Measurements from ENCODE around the gene DISP2.

The DISP2 gene

DNA sequence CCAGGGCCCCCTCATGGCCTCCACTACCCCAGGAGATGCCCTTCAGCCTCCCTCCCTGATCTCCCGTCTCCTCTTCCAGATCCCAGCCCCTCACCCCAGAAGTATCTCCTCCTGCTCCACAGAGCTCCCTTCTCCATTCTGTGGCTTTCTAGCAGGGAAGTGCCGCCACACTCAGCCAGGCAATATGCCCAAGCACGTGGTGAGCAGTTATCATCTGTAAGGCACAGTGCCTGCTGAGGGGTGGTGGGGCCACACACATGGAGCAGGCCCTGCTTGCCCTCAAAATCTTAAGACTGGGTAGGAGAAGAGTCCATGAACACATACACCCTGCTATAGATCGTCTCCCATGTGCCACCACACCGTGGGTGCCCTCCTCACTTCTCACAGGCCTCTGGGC is 9.5 kb upstream of the DISP2 start:
- H3K27ac ChIP-seq, result peak overlapping the region; percentile 91
- DNase-seq (ENCODE audit: low spot score), result no peak
- ChIA-PET POLR2A (ENCODE audit: low non-redundant PET) (no interaction called here), CTCF (interaction anchor here (0.6 to 1.1 kb wide), 2 partner anchors 27 to 73 kb away, joined by 4 to 5 read pairs; no protein-coding TSS in a partner anchor)
- TF ChIP-seq, protein P1, sequence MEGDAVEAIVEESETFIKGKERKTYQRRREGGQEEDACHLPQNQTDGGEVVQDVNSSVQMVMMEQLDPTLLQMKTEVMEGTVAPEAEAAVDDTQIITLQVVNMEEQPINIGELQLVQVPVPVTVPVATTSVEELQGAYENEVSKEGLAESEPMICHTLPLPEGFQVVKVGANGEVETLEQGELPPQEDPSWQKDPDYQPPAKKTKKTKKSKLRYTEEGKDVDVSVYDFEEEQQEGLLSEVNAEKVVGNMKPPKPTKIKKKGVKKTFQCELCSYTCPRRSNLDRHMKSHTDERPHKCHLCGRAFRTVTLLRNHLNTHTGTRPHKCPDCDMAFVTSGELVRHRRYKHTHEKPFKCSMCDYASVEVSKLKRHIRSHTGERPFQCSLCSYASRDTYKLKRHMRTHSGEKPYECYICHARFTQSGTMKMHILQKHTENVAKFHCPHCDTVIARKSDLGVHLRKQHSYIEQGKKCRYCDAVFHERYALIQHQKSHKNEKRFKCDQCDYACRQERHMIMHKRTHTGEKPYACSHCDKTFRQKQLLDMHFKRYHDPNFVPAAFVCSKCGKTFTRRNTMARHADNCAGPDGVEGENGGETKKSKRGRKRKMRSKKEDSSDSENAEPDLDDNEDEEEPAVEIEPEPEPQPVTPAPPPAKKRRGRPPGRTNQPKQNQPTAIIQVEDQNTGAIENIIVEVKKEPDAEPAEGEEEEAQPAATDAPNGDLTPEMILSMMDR (conservative IDR thresholded peaks at IDR 0.05; ENCODE audit: low read depth), result no peak

DNA sequence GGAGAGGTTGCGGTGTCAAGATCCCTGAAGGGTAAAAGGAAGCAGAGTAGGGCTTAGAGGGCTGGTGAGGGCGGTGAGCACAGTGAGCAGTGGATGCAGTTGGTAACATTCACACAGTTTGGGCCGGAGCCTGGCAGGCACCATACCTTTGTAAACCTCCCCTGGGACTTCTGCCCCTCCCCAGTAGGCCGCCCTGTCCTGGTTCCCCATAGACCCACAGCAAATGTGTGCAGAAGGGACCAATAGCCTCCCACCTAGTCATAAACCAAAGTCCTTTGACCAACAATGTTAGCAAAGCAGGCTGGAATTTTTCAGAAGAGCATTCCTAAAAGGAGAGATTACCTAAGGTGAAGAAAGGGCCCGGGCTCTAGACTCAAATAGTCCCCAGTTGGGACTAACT is 8.9 kb upstream of the DISP2 start:
- ChIA-PET CTCF (interaction anchor here (1.1 kb wide), 1 partner anchor 73 kb away, joined by 5 read pairs; no protein-coding TSS in a partner anchor), POLR2A (ENCODE audit: low non-redundant PET) (no interaction called here)
- DNase-seq (ENCODE audit: low spot score), result no peak

DNA sequence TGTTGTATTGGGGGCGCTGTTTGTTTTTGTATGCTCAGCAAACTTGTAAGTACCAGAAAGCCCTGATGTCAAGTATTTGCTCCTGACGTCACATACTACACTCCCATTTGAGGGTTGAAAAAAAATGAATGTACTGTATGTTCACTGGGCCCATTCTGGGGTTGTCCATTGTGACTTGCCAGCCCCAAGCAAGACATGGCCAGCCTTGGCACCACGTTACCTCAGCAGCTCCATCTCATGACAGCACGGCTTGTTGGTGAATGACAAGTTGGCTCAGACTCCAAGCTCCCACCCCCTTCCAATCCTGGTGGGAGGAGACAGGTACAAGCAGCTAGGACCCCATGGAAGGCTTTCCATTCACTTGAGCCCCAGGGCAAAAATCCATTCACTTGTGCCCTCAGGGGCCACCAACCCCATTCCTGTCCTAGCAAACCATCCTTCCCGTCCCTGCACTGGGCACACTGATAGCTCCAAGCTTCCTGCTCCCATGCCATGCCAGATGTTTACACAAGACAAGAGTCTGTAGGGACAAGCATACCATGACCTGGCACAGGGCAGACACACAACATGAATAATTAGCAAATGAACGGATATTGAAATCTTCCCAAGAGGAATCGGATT is 5.6 kb upstream of the DISP2 start:
- ChIA-PET POLR2A (ENCODE audit: low non-redundant PET) (no interaction called here), CTCF (interaction anchor here (1.5 kb wide), 1 partner anchor 8 kb away, joined by 7 read pairs; no protein-coding TSS in a partner anchor)
- no peak overlapping the region for H3K27ac ChIP-seq
- no peak for DNase-seq (ENCODE audit: low spot score)
- TF ChIP-seq, protein P1 (conservative IDR thresholded peaks at IDR 0.05; ENCODE audit: low read depth), result no peak

More for the DNA sequence above, 8.9 kb upstream of the DISP2 start:
- H3K27ac ChIP-seq, result peak overlapping the region; percentile 91
- TF ChIP-seq, protein P1 (conservative IDR thresholded peaks at IDR 0.05; ENCODE audit: low read depth), result no peak

DNA sequence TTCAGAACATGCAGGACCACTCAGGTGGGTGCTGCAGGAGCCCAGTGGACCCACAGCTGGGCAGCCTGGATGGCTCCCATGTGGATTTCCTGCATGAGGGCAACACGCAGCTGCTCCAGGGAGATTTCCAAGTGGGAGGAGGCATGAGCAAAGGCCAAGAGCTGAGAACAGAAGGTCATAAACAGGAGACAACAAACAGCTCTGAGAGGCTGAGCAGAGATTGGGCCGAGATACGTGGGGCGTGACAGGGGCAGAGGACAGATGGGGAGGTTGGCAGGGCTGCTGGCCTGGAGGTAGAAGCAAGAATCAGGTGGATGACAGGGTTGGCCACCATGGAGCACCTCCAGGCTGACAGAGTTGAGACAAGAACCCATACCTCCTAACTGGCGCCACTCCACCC is 4.3 kb upstream of the DISP2 start:
- no peak overlapping the region for H3K27ac ChIP-seq
- ChIA-PET CTCF (interaction anchor here (1.0 to 1.5 kb wide), 2 partner anchors 9 to 15 kb away, joined by 4 to 7 read pairs; no protein-coding TSS in a partner anchor), POLR2A (ENCODE audit: low non-redundant PET) (no interaction called here)
- DNase-seq (ENCODE audit: low spot score), result no peak
- TF ChIP-seq, protein P1 (conservative IDR thresholded peaks at IDR 0.05; ENCODE audit: low read depth), result no peak

DNA sequence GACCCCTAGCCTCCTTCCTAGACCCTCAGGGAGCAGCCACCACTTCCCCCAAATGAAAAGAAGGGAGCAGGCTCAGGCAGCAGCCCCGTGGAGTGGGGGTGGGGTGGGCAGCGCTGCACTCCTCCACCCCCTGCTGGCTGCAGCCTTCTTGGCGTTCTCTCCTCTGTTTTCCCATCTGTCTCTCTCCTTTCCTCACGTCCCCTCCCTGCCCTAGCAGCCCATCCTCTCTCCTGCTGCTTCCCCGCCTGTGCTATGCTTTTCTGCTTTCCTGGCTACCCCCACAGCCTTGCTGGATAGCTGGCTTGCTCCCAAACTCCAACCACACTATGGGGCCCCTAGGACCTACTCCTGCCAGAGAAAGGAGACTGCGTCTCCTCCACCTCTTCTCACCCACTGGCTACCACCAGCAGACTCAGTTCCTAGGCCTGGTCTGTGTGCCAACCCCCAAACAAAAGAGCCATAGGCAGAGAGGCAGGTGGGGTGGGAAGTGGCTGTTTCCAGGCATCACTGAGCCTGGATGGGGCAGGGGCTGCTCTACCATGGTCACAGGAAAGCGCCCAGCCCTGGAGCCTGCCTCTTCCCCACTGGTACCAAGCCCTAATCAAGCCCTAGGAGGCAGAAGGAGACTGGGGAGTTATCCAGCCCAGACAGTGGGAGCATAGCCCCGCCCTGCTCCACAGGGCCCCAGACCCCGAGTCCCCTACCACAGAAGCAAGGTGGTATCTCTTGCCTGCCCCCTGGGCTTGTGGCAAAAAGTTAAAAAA is 3.4 kb upstream of the DISP2 start:
- DNase-seq (ENCODE audit: low spot score), result no peak
- TF ChIP-seq, protein P1 (conservative IDR thresholded peaks at IDR 0.05; ENCODE audit: low read depth), result no peak

DNA sequence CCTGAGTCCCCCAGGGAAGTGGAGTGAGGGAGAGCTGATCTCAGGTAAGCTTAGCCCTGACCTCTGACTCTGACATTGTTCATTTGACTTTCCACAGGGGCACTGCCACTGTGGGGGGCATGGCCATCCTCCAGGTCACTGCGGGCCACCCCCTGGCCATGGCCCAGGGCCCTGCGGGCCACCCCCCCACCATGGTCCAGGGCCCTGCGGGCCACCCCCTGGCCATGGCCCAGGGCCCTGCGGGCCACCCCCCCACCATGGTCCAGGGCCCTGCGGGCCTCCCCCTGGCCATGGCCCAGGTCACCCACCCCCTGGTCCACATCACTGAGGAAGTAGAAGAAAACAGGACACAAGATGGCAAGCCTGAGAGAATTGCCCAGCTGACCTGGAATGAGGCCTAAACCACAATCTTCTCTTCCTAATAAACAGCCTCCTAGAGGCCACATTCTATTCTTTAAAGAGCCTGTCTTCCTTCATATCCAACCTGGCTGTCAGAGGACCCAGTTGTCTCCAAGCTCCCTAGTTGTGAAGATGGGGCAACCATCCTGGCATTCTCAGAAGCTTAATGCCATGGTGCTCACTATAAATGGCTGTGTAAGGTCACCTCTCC is 1.9 kb upstream of the DISP2 start:
- TF ChIP-seq, protein P1 (conservative IDR thresholded peaks at IDR 0.05; ENCODE audit: low read depth), result no peak
- ChIA-PET CTCF (interaction anchor here (0.8 to 1.6 kb wide), 4 partner anchors 11 to 77 kb away, joined by 4 to 10 read pairs (median 8); no protein-coding TSS in a partner anchor), POLR2A (ENCODE audit: low non-redundant PET) (no interaction called here)
- no peak overlapping the region for H3K27ac ChIP-seq
- no peak for DNase-seq (ENCODE audit: low spot score)

More for the DNA sequence above, 3.4 kb upstream of the DISP2 start:
- no peak overlapping the region for H3K27ac ChIP-seq
- POLR2A ChIA-PET (ENCODE audit: low non-redundant PET), result no interaction called here
- CTCF ChIA-PET, result interaction anchor here (0.7 to 1.6 kb wide), 3 partner anchors 13 to 33 kb away, joined by 4 to 10 read pairs (median 6); no protein-coding TSS in a partner anchor
